Fibroblast of pulmonary artery (primary cell): ENCODE results near the gene TCERG1L.

Source experiments
- DNase-seq: peaks from one replicate; pipeline ENCODE4 v3.0.0-alpha.2; 2010; ENCODE audit warnings: low read depth
- H3K4me3 ChIP-seq: replicated peaks from 2 replicates; pipeline ENCODE4 v1.5.1; 2011; ENCODE audit warnings: low read depth, mild to moderate bottlenecking, control low read depth, low read length, moderate library complexity
- CTCF ChIP-seq: IDR thresholded peaks from 2 replicates; pipeline ENCODE4 v1.5.1; 2011; ENCODE audit warnings: mild to moderate bottlenecking, control low read depth, low read length, inconsistent platforms; ENCODE audit errors: missing control alignments

TCERG1L gene

GRCh38 chr10:131074682-131075081 is 236.8 kb downstream of the TCERG1L start:
- no peak overlapping the region for H3K4me3 ChIP-seq
- DNase-seq, result no peak
- TF ChIP-seq CTCF, result no peak

- no peak overlapping the region for H3K4me3 ChIP-seq
- no peak for DNase-seq
- TF ChIP-seq CTCF, result no peak
Measured at GRCh38 chr10:131073469-131074035, 238.0 kb downstream of the TCERG1L start.

GRCh38 chr10:131072651-131073468 is 238.7 kb downstream of the TCERG1L start:
- H3K4me3 ChIP-seq, result no peak overlapping the region
- no peak for TF ChIP-seq CTCF
- no peak for DNase-seq

GRCh38 chr10:131071721-131072120 is 239.8 kb downstream of the TCERG1L start:
- DNase-seq, result no peak
- no peak overlapping the region for H3K4me3 ChIP-seq
- TF ChIP-seq CTCF, result no peak

GRCh38 chr10:131070856-131071255 is 240.7 kb downstream of the TCERG1L start:
- no peak for TF ChIP-seq CTCF
- no peak overlapping the region for H3K4me3 ChIP-seq
- DNase-seq, result no peak

- DNase-seq, result no peak
- no peak for TF ChIP-seq CTCF
- no peak overlapping the region for H3K4me3 ChIP-seq
Measured at GRCh38 chr10:131068760-131069159, 242.8 kb downstream of the TCERG1L start.

GRCh38 chr10:131068311-131068710 is 243.2 kb downstream of the TCERG1L start:
- TF ChIP-seq CTCF, result no peak
- no peak for DNase-seq
- H3K4me3 ChIP-seq, result no peak overlapping the region
